Activated CD8-positive, alpha-beta memory T cell treated with anti-CD3 and anti-CD28 coated beads, Interleukin-2, amount 50 U/mL, for 24 hours (primary cell): ENCODE results near the gene SLTM.
"Not testable (repeated sequence)": the region's sequence is repeated elsewhere in the genome, so short reads cannot be mapped to it uniquely, and the experiment has no call there.

Source experiments
- DNase-seq: peaks from one replicate; pipeline ENCODE4 v3.0.0-alpha.2; 2020; ENCODE audit errors: extremely low read depth

Gene SLTM

GRCh38 chr15:58876306-58877106 lies 57.0 kb downstream of the SLTM start:
- no peak for DNase-seq

- DNase-seq = no peak
These were observed 58.1 kb downstream of the SLTM start for GRCh38 chr15:58875343-58875742.

DNA sequence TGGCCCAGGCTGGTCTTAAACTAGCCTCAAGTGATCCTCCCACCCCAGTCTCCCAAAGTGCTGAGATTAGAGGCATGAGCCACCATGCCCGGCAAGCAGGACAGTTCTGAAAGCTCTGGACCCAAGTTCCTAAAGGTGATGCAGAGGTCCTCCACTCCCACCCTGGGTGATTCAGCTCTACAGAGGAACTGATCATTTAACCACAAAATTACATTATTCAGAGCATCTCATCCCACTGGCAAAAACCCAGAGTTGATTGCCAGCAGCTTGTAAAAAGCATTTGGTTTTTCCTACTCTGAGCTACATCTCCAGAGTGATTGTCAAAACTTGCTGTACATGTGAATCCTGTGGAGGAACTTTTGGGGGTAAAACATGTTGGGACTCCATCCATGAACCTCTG lies 60.2 kb downstream of the SLTM start:
- DNase-seq = no peak

DNA sequence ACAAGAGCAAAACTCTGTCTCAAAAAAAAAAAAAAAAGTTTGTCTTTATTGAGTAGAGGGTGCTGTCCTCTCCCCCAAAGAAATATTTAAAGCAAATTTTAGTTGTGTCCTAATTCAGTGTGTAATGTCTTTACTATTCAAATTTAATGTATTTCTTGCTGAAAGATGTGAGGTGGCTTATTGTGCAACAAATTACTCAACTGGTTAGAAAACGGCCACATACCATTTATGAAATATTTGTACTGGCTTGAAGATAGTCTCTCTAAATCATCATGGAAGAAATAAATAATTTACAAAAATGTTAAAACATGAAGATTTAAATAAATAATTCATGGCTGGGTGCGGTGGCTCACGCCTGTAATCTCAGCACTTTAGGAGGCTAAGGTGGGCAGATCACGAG lies 63.0 kb downstream of the SLTM start:
- no peak for DNase-seq

GRCh38 chr15:58867926-58868325 lies 65.6 kb downstream of the SLTM start:
- DNase-seq = no peak

DNA sequence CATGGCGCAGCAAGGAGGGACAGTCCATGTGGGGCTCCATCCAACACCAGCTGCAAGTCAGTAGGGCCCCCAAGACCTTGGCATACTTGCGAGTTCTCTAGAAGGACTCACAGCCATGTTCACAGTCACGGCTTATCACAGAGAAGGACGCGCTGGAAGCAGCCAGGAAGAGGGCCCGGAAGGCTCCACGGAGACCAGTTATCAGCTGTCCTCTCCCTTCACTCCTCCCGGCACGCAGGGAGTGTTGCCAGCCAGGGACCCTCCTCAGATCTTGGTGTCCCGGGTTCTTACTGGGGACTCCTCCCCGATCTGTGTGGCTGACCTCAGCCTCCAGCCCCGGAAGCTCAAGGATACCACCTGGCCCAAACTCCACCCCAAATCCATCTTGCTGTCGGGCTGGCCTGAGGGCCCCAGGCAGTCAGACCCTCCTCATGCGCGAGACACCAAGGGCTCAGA lies 68.0 kb downstream of the SLTM start:
- DNase-seq = no peak

DNA sequence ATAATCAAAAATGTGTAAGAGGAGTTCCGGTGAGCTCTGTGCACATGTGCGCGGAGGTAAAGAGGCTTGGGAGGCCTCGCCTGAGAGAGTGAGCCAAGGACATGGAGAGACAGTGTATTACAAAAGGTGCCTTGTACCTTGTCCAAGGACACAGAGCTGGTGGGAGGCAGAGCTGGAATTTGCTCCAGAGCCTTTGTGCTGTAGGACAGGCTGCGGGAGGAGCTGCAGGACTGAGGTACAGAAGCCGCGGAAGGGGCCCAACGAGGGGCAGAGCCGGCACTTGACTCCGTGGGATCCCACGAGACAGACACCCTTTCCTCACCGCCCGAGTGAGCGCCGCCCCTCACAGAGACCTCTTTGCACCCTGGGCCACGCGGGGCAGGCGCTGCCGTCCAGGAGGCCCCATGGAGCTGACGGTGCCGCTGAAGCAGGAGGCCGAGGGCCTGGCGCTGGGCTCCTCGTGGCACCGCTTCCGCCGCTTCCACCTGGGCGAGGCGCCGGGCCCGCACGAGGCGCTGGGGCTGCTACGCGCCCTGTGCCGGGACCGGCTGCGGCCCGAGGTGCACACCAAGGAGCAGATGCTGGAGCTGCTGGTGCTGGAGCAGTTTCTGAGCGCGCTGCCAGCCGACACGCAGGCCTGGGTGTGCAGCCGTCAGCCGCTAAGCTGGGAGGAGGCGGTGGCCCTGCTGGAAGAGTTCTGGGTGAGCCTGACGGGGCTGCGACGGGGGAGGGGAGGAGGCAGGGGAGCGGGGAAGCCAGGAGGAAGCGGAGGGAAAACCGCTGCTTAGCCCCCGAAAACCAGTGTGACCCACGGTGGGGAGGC lies 68.7 kb downstream of the SLTM start:
- no peak for DNase-seq

DNA sequence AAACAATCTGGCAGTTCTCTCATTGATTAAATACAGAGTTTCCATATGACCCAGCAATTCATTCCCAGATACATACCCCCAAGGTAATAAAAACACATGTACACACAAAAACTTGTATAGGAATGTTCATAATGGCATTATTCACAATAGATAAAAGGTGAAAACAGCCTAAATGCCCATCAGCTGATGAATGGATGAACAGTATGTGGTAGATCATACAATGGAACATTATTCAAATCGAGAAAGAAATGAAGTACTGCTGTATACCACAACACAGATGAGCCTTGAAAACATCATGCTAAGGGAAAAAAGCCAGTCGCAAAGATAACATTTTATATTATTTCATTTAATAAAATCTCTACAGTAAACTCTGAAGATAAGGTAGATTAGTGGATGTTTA lies 71.2 kb downstream of the SLTM start:
- no peak for DNase-seq

DNA sequence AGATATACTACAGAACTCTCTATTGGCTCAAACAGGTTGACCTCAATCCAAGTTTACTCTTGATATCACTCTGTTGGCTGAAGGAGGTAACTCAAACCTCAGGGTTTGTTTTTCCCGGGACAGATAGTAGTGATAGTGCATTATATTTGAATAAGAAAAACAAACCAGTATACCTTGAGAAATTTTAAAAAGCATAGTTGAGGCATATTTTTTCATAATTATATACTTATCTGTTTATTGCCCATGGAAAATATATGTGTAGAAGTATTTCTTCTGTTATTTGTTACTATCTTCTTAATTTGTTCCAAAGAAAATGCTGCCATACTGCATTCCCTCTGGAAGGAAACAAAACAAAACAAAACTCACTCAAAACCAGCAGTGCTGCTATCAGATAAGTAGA lies 76.9 kb downstream of the SLTM start:
- not testable (repeated sequence) for DNase-seq

DNA sequence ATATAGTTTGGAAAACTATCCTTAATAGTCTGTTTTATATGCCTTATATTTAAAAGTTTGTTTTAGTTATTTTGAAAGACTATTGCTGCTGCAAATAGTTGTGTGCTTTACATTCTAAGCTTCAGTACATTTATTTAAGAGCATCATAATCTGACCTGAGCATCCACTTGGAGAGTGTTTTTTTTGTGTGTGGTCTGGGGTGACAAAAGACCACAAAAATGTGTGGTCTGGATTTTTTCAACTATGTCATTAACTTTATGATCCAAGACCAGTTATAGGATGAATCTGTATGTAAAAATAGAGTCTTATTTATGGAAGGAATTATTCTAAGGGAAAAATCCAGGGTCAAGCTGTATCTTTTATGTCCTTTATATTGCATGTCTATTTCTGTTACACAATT lies 77.4 kb downstream of the SLTM start:
- no peak for DNase-seq

- DNase-seq = no peak
These were observed 78.9 kb downstream of the SLTM start for GRCh38 chr15:58854593-58854992.

- no peak for DNase-seq
These were observed 81.1 kb downstream of the SLTM start for GRCh38 chr15:58852347-58852746.

DNA sequence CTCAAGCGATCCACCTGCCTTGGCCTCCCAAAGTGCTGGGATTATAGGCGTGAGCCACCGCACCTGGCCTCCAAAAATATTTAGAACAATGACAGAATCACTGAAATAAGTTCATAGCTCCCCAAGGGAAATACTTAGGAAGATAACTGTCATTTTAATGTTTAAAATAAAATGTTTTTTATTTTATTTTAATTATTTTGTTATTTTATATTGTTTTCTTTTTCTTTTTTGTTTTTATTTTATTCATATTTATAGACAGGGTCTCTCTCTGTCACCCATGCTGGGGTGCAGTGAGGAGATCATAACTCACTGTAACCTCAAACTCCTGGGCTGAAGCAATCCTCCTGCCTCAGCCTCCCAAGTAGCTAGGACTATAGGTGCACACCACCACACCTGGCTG lies 82.3 kb downstream of the SLTM start:
- DNase-seq = not testable (repeated sequence)

DNA sequence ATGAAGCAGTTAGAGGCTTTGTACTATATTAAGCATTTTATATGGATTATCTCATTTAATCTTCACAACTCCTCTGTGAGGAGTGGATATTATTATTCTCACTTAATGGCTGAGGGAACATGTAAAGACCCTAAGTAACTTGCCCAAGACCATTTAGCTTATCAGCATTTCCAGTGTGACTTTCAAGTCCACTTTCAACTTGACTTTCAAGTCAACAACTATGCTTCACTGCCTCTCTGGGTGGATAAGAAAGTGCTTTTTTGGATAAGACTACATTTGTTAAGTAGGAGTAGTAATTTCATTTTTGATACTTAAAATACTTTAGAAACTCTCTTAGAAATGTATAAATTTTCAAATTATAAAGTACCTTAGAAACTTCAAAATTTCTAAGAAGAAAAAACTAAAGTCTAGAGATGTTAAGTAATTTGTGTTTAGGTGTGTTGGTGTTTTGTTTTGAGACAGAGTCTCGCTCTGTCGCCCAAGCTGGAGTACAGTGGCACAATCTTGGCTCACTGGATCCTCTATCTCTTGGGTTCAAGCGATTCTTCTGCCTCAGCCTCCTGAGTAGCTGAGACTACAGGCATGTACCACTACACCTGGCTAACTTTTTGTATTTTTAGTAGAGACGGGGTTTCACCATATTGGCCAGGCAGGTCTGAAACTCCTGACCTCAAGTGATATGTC lies 90.6 kb downstream of the SLTM start:
- DNase-seq = no peak

GRCh38 chr15:58840048-58840447 lies 93.4 kb downstream of the SLTM start:
- no peak for DNase-seq

DNA sequence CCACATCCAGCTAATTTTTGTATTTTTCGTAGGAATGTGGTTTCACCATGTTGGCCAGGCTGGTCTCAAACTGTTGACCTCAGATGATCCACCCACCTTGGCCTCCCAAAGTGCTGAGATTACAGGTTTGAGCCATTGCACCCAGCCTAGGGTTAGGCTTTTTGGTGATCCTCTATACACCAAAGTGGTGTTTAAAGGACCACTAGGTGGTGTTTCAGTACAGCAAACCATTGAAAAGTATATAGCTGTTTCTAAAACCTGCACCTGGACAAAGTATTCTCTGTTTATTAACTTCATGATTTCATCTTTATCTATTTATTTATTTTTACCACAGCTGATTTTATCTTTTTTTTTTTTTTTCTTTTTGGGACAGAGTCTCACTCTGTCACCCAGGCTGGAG lies 94.0 kb downstream of the SLTM start:
- DNase-seq = no peak

DNA sequence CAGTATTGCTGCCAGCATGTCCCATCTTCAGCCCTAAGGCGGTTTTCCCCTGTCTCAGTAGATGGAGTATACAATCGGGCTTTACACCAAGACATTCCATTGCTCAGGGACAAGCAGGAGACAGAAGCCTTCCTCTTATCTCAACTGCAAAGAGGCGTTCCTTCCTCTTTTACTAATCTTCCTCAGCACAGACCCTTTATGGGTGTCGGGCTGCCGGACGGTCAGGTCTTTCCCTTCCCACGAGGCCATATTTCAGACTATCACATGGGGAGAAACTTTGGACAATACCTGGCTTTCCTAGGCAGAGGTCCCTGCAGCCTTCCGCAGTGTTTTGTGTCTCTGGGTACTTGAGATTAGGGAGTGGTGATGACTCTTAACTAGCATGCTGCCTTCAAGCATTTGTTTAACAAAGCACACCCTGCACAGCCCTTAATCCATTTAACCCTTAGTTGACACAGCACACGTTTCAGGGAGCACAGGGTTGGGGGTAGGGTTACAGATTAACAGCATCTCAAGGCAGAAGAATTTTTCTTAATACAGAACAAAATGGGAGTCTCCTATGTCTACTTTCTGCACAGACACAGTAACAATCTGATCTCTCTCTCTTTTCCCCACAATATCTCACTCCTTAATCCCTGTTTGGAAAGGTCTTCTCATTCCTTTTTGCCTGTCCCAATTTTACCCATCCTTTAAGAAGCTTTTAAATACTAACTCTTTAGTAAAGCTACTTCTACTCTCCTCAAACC lies 99.6 kb downstream of the SLTM start:
- DNase-seq = not testable (repeated sequence)

GRCh38 chr15:58830556-58830955 lies 102.9 kb downstream of the SLTM start:
- no peak for DNase-seq
